KG1 (cell line): ENCODE data around the gene UPF3A.
"Not testable (repeated sequence)": the region's sequence is repeated elsewhere in the genome, so short reads cannot be mapped to it uniquely, and the experiment has no call there.

ENCODE experiments used
- DNase-seq: peaks from one replicate; lab custom pipeline; 2025; lab: John Stamatoyannopoulos, UW

The UPF3A gene

DNA sequence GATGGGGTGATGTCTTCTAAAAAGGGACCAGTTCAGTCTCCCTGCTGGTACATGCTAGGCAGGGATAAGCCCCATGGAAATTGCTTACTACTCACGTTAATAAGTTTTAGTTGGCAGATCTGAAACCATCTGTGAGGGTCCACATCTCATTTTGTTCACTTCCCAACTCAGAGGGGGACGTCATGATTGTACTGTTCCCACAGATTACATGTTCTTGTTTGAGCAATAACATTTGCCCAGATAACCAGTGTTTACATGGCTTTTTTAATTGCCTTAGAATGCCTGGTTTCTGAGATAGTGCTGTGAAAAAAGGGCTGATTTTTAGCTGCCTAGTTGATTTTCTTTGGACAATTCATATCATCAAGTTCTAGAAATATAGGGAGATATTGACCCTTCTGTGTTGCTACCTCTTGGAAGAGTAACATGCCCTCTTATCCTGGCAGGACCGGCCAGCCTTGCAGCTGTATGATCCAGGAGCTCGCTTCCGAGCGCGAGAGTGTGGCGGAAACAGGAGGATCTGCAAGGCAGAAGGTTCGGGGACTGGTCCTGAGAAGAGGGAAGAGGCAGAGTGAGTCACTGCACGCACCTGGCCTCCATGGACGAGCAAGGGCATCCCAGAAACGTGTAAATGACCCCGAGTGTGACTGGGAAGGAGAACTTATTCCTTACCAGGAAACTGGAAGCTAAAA lies 23.1 kb downstream of the UPF3A start:
- no peak for DNase-seq

GRCh38 chr13:114309086-114309485 lies 27.7 kb downstream of the UPF3A start:
- DNase-seq, result no peak

- DNase-seq, result no peak
Observed at GRCh38 chr13:114309806-114310410, 28.5 kb downstream of the UPF3A start.

GRCh38 chr13:114310956-114311355 lies 29.6 kb downstream of the UPF3A start:
- DNase-seq, result no peak

DNA sequence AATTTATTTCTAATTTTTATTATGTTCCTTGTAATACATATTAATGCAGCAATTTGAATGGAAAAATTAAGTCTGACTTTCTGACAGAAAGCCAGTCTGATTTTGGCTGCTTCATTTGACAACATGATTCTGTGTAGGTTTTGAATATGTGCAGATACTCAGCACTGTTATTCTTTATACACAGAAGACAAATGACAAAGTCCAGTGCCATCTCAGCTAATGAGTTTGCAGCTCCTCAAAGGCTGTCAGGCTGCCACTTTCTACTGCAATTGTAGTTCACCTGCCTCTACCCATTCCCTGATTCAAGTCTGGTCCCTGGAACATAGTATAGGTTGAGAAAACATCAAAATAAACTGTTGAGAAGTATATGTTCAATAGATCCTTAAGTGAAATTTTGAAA lies 30.0 kb downstream of the UPF3A start:
- DNase-seq, result no peak

DNA sequence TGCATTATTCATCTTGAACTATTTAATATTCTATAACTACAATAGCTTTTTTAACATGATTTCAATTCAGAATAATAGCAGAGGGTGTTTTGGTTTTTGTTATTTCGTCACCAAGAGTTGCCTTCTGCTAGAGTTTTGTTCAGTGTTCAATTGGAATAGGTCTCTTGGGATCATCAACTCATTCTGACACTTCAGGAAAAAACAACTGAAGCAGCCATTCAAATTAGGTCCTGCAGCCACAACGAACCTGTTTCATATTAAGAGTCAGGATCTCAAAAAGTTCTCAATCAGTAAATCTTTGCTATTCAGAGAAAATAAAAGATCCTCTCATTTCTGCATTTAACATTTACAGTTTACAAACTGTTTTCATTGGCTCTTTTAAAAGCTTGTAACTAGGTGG lies 30.5 kb downstream of the UPF3A start:
- no peak for DNase-seq

DNA sequence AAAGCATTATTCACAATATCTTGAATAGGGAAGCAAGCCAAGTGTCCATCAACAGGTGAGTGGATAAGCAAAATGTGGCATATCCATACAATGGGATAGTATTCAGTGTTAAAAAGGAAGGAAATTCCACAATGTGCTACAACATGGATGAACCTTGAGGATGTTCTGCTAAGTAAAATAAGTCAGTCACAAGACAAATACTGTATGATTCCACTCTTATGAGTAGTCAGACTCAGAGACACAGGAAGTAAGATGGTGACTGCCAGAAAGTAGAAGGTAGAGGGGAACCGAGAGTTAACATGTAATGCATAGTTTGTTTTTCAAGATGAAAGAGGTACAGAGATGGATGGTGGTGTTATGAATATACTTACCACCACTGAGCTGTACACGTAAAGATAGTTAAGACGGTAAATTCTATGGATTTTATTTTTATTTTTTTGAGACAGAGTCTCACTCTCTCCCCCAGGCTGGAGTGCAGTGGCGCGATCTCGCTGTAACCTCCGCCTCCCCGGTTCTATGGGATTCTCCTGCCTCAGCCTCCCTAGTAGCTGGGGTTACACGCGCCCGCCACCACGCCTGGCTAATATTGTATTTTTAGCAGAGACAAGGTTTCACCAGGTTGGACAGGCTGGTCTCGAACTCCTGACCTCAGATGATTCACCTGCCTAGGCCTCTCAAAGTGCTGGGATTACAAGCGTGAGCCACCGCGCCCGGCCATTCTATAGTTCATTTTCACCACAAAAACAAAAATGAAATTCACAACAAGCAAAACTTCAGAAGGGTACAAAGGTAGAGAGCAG lies 31.9 kb downstream of the UPF3A start:
- DNase-seq, result no peak

DNA sequence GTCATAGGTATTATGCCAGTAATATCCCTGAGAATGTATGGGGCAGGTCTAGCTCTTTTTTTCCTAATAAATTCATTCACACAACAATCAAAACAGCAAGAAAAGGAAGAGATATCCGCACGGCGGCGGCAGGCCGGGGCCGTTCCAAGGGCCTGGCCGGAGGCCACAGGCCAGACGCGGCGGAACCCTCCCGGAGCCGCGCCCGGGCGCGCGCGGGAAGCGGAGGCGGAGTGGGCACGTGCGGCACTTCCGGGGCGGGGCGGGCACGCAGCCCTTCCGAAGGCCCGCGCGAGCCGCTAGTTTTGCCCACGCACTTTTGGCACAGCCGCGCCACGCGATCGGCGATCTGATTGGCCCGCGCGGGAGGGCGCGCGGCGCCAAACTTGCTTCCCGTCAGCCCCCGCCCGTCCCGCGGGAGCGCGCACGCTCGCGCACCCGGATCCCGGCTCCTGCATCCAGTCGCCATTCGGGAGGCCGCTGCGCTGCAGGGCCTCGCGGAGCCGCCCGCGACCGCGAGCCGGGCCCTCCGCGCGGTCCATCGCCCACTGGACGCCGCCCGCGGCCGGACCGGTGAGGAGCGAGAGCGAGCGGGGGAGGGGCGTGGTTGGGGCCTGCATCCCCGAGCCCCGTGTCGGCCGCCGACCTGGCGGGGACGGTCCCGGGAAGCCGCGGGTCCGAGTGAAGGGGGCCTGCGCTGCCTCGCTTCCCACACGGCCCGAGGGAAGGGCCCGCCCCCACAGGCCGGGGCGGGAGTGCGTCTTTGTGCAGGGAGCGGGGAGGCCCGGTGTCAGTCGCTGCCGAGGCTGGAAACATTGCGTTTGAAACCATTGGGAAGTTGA lies 32.9 kb downstream of the UPF3A start, which contains the start of gene CHAMP1:
CHAMP1 (plus strand) TSS at position 430 of the 839 bp plus-strand sequence. CDS start 9,340 bp downstream, outside the sequence.
- DNase-seq, result peak; percentile 83

GRCh38 chr13:114315074-114315785 lies 33.8 kb downstream of the UPF3A start:
- DNase-seq, result no peak

GRCh38 chr13:114318624-114319023 lies 37.2 kb downstream of the UPF3A start:
- DNase-seq, result no peak

DNA sequence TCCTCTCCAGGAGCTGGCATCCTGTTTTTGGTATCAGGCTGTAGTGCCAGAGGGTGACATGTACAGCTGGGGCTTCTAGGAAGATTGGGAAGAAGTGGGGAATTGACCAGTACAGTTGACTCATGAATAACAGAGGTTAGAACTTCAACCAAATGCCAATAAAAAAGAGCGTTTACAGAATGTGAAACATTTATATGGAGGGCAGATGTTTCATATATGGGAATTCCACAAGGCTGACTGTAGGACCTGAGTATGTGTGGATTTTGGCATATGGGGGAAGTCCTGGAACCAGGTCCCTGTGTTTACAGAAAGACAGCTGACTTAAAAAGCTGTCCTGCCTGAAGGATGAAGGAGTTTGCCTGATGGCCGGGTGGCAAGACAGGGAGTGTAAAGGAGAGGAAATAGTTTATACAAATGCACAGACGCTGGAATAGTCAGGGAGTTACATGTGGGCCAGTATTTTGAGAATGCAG lies 38.1 kb downstream of the UPF3A start:
- no peak for DNase-seq

DNA sequence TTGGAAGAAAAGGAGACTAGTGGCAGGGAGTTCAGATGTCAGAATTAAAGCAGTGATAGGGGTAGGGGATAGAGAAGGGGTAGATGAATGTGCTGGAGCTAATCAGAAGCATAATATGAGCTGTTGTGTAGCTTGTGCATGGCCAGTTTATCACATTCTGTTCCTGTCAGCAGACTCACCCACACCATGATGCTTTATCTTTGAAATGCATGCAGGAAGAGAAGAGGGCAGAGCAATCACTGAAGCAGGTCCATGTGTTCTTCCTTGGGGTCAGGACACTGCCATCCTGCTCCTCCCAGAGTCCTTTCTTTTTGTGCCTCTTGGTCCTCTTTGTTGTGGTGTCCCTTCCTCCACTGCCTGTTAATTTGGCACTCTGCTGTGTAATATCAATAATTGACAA lies 38.7 kb downstream of the UPF3A start:
- DNase-seq, result no peak

- DNase-seq, result no peak
Observed at GRCh38 chr13:114321256-114321655, 39.9 kb downstream of the UPF3A start.

GRCh38 chr13:114323349-114323748 lies 41.9 kb downstream of the UPF3A start:
- DNase-seq, result no peak

DNA sequence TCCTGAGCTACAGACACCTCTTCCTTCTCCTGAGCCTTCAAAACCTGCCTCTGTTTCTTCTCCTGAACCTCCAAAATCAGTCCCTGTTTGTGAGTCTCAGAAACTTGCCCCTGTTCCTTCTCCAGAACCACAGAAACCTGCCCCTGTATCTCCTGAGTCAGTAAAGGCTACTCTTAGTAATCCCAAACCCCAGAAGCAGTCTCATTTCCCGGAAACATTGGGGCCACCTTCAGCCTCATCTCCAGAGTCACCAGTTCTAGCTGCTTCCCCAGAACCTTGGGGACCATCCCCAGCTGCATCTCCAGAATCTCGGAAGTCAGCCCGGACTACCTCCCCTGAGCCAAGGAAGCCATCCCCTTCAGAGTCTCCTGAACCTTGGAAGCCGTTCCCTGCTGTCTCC lies 42.9 kb downstream of the UPF3A start:
- no peak for DNase-seq

GRCh38 chr13:114325729-114326128 lies 44.3 kb downstream of the UPF3A start:
- no peak for DNase-seq

- no peak for DNase-seq
Observed at GRCh38 chr13:114328034-114328433, 46.6 kb downstream of the UPF3A start.

DNA sequence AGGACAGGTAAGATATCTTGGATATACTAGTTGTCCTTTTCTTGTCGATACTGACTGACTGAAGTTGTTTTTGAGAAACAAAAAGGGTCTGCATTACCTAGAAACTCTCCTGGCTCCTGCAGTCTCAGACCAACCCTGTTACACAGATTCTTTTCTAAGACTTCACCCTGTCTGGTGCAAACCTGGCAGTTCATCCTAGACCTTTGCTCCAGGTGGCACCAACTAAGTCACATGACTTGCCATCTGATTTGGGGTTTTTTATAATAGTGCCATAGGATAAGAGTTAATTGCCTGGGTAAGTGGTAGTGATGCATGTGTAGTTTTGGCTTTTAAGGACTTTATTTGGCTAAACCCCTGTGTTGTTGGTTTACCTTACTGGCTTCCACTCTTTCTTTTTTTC lies 47.2 kb downstream of the UPF3A start:
- DNase-seq, result no peak

- DNase-seq, result no peak
Observed at GRCh38 chr13:114330086-114330485, 48.7 kb downstream of the UPF3A start.

- not testable (repeated sequence) for DNase-seq
Observed at GRCh38 chr13:114333881-114334280, 52.5 kb downstream of the UPF3A start.

DNA sequence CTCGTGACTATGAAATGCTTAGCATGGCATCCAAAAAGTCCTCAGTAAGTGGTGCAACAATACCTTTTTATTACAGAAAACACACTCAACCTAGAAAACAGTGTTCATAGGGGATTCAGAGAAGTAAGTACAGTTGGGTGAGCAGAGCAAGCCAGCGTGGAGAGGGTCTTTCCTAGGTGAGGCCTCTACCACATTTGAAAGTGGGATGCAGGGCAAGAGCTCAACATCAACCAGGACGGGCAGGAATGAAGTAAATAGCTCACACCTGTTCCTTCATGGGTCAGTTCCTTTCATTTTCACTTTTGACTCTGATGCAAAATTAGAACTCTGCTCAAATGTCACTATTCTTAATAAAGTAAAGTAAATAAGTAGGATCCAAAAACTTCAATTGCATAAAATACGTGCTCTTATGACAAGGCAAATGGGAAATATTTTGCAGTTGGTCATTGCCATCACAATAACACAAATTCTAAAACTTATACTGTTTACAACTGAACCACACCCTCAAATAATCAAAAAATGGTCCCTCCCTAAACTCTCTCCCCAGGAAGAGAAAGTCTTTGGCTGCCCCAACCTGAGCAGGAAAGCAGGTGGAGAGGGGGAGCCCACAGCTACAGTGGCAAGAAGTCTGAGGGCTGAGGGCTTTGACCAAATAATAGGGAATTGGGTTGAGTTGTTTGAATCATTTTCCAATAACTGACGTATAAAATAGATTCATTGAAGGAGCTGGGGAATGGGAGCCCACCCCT lies 53.1 kb downstream of the UPF3A start:
- no peak for DNase-seq
